ENCODE measurements around the gene DNASE1L1. TPM values are rescaled to one million over a fixed set of nuclear protein-coding genes. Genes with fewer than 3 reads are reported as not detected.

DNASE1L1 gene
- total RNA-seq, 1 donor = 74.6 TPM

DNA sequence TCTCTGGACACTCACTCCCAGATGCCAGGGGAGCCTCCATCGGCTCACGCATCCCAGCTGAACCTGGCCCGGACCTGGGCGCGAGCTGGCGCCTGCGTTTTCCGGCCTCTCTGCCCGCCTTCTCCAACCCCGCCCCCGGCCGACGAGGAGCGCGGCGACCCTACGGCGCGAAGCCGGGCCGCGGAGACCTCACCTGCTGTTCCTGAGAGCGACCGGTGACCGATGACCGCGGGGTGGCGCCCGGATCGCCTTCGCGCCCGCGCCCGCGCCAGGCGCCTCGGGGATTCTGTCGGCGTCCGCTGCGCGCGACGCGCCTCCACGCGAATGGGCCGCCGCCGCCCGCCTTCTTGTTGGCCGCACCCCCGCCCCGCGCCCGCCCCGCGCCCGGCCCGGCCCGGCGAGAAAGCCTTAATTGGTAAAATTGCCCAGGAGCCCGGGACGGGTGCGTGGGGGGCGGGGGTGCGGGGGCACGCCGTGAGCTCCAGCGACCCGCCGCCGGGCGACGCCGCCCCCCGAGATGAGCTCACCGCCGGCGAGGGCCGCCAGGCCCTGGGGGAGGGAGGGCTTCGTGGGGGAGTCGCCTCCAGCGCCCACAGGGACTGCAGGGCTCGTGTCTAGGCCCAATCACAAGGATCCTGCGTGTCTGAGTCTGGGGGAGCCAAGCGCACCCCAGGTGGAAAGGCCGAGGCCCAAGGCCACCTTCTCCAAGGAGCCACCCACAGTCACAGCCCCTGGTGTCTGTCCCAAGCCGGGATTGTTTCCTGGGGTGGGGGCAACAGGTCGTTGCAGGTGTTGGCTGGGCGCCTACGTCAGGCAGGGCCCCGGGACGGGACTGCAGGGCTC is 34.5 kb downstream of the DNASE1L1 start, which contains the start of gene FLNA:
Gene FLNA (minus strand): TSS at position 322 of the 843 bp plus-strand sequence. CDS start 3,389 bp downstream, outside the sequence.
- H3K27me3 ChIP-seq (ENCODE audit: insufficient read depth, low read length) = no peaks in the 10 kb centered on the region
- H2AFZ ChIP-seq (ENCODE audit: low read length) = no peak within 1 kb of the TSS
- H3K36me3 ChIP-seq (ENCODE audit: insufficient read depth, low read length) = no peaks in the 10 kb centered on the region
- TF ChIP-seq, protein P1, sequence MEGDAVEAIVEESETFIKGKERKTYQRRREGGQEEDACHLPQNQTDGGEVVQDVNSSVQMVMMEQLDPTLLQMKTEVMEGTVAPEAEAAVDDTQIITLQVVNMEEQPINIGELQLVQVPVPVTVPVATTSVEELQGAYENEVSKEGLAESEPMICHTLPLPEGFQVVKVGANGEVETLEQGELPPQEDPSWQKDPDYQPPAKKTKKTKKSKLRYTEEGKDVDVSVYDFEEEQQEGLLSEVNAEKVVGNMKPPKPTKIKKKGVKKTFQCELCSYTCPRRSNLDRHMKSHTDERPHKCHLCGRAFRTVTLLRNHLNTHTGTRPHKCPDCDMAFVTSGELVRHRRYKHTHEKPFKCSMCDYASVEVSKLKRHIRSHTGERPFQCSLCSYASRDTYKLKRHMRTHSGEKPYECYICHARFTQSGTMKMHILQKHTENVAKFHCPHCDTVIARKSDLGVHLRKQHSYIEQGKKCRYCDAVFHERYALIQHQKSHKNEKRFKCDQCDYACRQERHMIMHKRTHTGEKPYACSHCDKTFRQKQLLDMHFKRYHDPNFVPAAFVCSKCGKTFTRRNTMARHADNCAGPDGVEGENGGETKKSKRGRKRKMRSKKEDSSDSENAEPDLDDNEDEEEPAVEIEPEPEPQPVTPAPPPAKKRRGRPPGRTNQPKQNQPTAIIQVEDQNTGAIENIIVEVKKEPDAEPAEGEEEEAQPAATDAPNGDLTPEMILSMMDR (IDR thresholded peaks at IDR 0.05; ENCODE audit: extremely low read depth, low read depth, low read length) = no peak
- H3K79me2 ChIP-seq (ENCODE audit: insufficient read depth, low read length) = peaks cover 34% of the 10 kb centered on the region
- peaks cover 9% of the 10 kb centered on the region for H3K4me1 ChIP-seq (ENCODE audit: insufficient read depth, low read length)
- H4K20me1 ChIP-seq (ENCODE audit: insufficient read depth, low read length) = no peaks in the 10 kb centered on the region
- H3K27ac ChIP-seq (ENCODE audit: low read depth, low read length) = peak within 1 kb of the TSS; percentile 28
- H3K4me3 ChIP-seq (ENCODE audit: insufficient read depth, low read length) = peak within 1 kb of the TSS; percentile 80
- H3K9me3 ChIP-seq (ENCODE audit: low read depth, low read length) = no peaks in the 10 kb centered on the region
- DNase-seq (ENCODE audit: insufficient read length, low spot score, missing footprints) = no peak
- H3K4me2 ChIP-seq (ENCODE audit: insufficient read depth, low read length) = peak within 1 kb of the TSS; percentile 72

DNA sequence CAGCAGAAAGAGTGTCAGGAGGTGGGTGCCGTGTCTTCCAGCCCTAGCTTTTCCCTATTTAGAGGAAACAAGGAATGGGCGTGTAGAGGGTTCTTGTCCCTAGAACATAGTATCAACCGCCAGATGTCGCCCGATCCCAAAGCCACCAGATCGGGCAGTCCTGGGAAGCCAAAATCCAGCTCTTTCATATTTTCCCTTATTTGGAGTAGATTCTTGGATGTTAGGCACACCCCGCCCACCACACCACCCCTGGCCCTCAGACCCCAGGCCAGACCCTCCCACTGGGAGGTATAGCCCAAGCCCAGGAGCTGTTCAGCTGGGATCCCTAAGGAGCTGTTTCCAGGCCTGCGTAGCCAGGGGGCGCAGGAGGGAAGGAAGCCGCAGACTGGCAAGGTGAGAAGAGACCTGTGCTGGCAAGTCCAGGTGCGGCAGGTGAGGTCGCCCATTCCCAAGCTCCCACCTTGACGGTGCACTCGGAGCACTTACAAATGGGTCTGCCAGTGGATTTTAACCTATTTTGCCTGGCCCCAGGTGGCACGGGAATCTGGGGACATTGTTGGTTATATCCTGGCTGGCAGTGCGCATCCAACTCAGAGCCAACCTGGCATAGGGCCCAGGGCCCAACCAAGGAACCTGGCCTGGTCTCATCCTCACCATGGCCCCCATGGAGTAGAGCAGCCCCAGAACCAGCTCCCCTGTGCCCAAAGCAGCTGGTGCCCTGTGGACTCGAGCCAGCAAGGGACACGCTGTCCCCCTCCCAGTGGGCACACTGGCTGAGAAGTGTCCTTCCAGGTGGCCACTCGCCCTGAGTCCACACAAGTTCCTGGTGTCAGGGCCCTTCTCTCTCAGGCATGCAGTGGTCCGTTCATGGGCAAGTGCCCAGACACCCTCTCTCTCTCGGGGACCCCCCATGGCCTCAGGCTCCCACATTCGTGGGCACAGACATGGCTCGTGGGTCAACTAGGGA is 35.4 kb downstream of the DNASE1L1 start:
- Histone ChIP-seq H3K36me3 (ENCODE audit: insufficient read depth, low read length) (no peaks in the 10 kb centered on the region), H2AFZ (ENCODE audit: low read length) (no peak overlapping the region), H3K27me3 (ENCODE audit: insufficient read depth, low read length) (no peaks in the 10 kb centered on the region), H4K20me1 (ENCODE audit: insufficient read depth, low read length) (peaks cover 2% of the 10 kb centered on the region), H3K4me2 (ENCODE audit: insufficient read depth, low read length) (peak overlapping the region; percentile 72), H3K79me2 (ENCODE audit: insufficient read depth, low read length) (peaks cover 38% of the 10 kb centered on the region), H3K4me1 (ENCODE audit: insufficient read depth, low read length) (peaks cover 14% of the 10 kb centered on the region), H3K4me3 (ENCODE audit: insufficient read depth, low read length) (peak overlapping the region; percentile 80), H3K9me3 (ENCODE audit: low read depth, low read length) (no peaks in the 10 kb centered on the region), H3K27ac (ENCODE audit: low read depth, low read length) (peak overlapping the region; percentile 28)
- peak; percentile 98 for DNase-seq (ENCODE audit: insufficient read length, low spot score, missing footprints)
- TF ChIP-seq, protein P1 (IDR thresholded peaks at IDR 0.05; ENCODE audit: extremely low read depth, low read depth, low read length) = peak; percentile 51

GRCh38 chrX:154372612-154373022 is 36.4 kb downstream of the DNASE1L1 start:
- Histone ChIP-seq H3K79me2 (ENCODE audit: insufficient read depth, low read length) (peaks cover 48% of the 10 kb centered on the region), H3K4me2 (ENCODE audit: insufficient read depth, low read length) (peak overlapping the region; percentile 72), H3K27ac (ENCODE audit: low read depth, low read length) (no peak overlapping the region), H3K9me3 (ENCODE audit: low read depth, low read length) (no peaks in the 10 kb centered on the region), H3K4me1 (ENCODE audit: insufficient read depth, low read length) (peaks cover 16% of the 10 kb centered on the region), H3K4me3 (ENCODE audit: insufficient read depth, low read length) (peak overlapping the region; percentile 80), H4K20me1 (ENCODE audit: insufficient read depth, low read length) (peaks cover 10% of the 10 kb centered on the region), H3K36me3 (ENCODE audit: insufficient read depth, low read length) (no peaks in the 10 kb centered on the region), H2AFZ (ENCODE audit: low read length) (no peak overlapping the region), H3K27me3 (ENCODE audit: insufficient read depth, low read length) (no peaks in the 10 kb centered on the region)
- TF ChIP-seq, protein P1 (IDR thresholded peaks at IDR 0.05; ENCODE audit: extremely low read depth, low read depth, low read length) = no peak
- peak; percentile 97 for DNase-seq (ENCODE audit: insufficient read length, low spot score, missing footprints)

Data from osteoblast (primary cell).